Fibroblast of pulmonary artery (primary cell): Measurements from ENCODE around the gene MORN2.

Source experiments
- DNase-seq: peaks from one replicate; pipeline ENCODE4 v3.0.0-alpha.2; 2010; ENCODE audit warnings: low read depth
- H3K4me3 ChIP-seq: replicated peaks from 2 replicates; pipeline ENCODE4 v1.5.1; 2011; ENCODE audit warnings: low read depth, mild to moderate bottlenecking, control low read depth, low read length, moderate library complexity
- CTCF ChIP-seq: IDR thresholded peaks from 2 replicates; pipeline ENCODE4 v1.5.1; 2011; ENCODE audit warnings: mild to moderate bottlenecking, control low read depth, low read length, inconsistent platforms; ENCODE audit errors: missing control alignments

The MORN2 gene

GRCh38 chr2:38889575-38889974, 13.8 kb downstream of the MORN2 start, which contains the start of gene ARHGEF33:
TSS of gene ARHGEF33 (plus strand) at chr2:38889875. CDS start at chr2:38919448, 29,573 bp downstream.
- DNase-seq, result no peak
- no peak for TF ChIP-seq CTCF
- H3K4me3 ChIP-seq, result no peak within 1 kb of the TSS

- TF ChIP-seq CTCF, result no peak
- DNase-seq, result no peak
- H3K4me3 ChIP-seq, result no peak overlapping the region
Observed at GRCh38 chr2:38892819-38893218, 17.0 kb downstream of the MORN2 start.

GRCh38 chr2:38898256-38898655, 22.5 kb downstream of the MORN2 start:
- no peak for DNase-seq
- no peak overlapping the region for H3K4me3 ChIP-seq
- no peak for TF ChIP-seq CTCF

- no peak for DNase-seq
- no peak for TF ChIP-seq CTCF
- no peak overlapping the region for H3K4me3 ChIP-seq
Observed at GRCh38 chr2:38900726-38901125, 24.9 kb downstream of the MORN2 start.

- H3K4me3 ChIP-seq, result no peak overlapping the region
- no peak for DNase-seq
- no peak for TF ChIP-seq CTCF
Observed at GRCh38 chr2:38905251-38905650, 29.5 kb downstream of the MORN2 start.

GRCh38 chr2:38907242-38907641, 31.5 kb downstream of the MORN2 start:
- DNase-seq, result no peak
- no peak for TF ChIP-seq CTCF
- no peak overlapping the region for H3K4me3 ChIP-seq

- H3K4me3 ChIP-seq, result no peak overlapping the region
- TF ChIP-seq CTCF, result no peak
- no peak for DNase-seq
Observed at GRCh38 chr2:38907743-38908562, 32.2 kb downstream of the MORN2 start.
